SH-SY5Y (cell line): ENCODE data around the gene TGM5.

Experiments
- GATA2 ChIP-seq: IDR thresholded peaks from 2 replicates; pipeline ENCODE4 v1.6.1; 2011; ENCODE audit warnings: mild to moderate bottlenecking, low read depth, low read length
- GATA3 ChIP-seq: IDR thresholded peaks from 2 replicates; pipeline ENCODE4 v1.6.1; 2011; ENCODE audit warnings: low read depth, mild to moderate bottlenecking, low read length, moderate library complexity

DNA sequence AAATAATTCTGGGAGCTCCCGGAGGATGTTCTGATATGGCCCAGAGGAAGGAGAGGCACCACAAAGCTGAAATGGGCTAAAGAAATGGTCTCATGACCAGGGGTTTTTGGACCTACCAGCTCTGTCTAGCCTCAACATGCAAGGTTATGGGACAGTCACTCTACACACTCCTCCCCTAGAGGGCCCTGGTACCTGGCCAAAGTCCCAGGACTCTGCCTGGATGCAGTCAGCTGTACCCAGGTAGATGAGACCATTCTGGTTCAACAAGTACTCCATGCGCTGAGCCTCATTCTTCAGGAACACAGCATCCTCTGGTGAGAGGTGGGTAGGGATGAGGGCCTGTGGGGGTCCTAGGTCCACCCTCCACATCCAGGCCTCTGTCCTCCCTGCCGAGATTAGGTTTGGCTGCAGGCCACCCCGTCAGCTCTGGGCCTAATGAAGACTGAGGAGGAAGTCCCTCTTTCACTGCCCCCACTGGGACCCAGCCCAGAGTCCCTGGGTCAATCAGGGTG, 55.4 kb downstream of the TGM5 start:
- TF ChIP-seq GATA3 (no peak), GATA2 (no peak)
